Activated CD4-positive, CD25-positive, alpha-beta regulatory T cell treated with anti-CD3 and anti-CD28 coated beads, Interleukin-2, amount 50 U/mL, for 72 hours (primary cell): ENCODE data around the gene ATXN2L.
"Not testable (repeated sequence)": the region's sequence is repeated elsewhere in the genome, so short reads cannot be mapped to it uniquely, and the experiment has no call there.

Experiments
- DNase-seq: peaks from one replicate; pipeline ENCODE4 v3.0.0; 2021

The ATXN2L gene

DNA sequence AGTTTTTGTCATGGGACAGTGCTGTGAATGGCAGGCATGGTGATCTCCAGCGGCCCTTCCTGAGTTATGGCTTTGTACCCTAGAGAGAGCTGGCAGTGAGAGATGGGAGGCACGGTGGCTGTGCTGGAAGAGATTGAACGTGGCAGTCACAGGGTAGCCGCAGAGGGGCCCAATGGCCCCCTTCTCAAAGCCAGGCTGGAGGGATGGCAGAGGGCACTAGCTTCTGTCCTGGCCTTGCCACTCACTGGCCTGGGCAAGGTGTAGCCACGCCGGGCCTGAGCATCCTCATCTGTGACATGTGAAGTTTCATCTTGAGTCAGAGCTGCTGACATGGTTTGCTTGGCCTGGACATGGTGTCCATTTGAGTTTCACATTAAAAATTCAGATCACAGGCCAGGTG is 51.6 kb downstream of the ATXN2L start:
- DNase-seq, result no peak

DNA sequence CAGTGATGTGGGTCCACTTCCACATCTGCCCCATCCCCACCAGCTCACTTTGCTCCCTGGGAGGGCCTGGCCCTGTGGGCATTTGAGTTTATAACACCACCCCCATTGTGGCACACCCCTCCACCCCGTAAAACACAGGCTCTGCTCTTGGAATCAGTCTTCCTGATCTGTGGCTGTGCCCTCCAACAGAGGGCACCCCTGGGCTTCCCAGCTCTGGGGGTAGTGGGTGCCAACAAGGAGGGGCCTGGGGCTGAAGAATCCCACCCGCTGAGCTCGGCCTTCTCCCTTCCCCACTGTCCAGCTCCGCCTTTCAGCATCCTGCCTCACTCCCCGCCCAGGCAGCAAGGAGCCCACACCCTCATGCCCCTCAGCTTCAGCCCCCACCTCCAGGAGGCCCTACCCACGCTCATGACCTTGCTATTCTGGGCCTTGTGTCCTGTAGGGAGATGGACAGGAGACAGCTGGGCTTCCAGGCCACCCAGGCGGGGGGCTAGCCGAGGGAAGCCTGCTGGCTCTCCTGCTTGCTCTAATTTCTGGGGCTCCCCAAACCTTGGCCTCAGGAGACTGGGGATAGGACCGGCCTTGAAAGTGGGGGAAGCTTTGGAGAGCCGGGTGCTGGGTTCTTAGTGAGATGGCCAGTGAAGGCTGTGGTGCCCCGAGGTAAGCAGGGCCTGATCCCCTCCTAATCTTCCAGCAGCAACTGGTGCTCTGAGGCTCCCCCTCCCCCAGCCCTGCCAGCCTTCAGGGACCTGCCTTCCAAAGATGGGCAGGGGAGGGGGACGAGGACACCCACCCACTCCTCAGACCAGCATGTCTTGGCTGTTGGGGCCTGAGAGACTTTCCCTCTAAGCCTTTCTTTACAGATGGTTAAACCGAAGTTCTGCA is 52.6 kb downstream of the ATXN2L start:
- no peak for DNase-seq

DNA sequence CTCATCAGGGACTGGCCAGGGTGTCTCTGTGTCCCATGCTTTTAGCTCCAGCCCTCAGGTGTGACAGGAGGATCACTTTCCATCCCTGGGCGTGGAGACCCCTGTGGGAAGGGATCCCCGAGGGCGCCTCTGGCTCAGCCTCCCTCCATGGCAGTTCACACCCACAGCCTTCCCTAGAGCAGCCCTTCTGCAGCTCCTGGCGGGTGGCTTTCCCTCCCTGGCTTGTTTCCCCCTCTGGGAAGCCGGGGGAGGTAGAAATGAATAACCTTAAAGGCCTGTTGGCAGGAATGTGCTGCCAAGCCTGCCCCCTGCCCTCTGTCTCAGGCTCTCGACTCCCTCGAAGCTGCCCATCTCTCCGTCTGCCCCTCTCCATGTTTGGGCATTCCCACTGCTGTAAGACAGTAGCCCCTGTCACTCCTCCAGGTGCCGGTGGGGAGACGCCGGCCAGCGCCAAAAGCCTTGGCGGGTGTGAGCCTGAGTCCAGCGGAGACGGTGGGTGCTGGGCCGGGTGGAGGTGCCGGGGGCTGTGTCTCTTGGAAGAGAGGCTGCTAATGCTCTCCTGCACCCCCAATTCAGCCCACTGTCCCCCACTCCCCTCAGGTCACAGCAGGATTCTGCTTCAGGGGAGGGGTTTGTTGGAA is 53.3 kb downstream of the ATXN2L start:
- DNase-seq, result no peak

DNA sequence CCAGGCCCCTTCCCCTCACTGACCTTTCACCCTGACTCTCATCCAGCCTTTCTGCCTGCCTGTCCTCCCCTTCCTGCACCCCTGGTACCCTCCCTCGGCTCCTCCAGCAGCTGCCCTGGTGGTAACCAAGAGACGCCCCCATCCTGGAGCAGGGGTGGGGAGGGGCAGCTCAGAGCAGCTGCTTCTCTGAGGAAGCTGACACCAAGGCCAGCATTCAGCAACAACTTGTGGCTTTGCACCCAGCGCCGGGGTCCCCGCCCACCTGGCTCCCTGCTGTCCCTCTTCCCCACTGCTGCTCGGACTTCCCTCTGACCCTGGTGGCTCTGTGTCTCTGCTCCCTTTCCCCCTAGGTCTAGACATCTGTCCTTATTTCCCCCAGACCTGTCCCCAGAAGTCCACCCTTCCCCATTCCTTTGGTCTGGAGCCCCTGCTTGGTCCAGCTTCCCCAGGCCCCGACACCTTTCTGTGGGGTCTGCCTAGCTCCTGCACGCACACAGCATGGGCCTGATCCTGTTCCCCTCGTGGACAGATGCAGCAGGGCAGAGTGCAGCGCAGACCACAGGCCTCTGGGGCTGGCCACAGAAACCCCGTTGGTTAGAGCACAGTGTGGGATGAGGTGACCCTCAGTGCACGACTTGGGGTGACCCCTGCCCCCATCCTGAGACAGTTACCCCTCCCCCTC is 54.3 kb downstream of the ATXN2L start:
- DNase-seq, result no peak

DNA sequence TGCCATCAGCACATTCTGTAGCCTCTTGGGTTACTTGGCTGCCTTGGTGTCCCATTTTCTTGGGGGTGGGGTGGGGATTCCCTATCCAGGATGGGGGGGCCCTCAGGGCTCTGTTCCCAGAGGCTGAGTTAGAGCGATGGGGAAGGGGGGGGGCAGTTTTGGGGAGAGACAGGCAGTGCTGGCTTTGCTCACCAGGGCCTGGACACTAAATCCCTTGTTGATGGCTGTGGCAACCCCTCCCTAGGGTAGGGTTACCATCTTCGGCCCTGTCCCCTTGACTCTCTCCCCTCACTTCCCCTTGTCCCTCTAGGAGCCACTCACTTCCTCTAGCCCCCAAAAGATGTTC is 54.8 kb downstream of the ATXN2L start:
- DNase-seq, result no peak

DNA sequence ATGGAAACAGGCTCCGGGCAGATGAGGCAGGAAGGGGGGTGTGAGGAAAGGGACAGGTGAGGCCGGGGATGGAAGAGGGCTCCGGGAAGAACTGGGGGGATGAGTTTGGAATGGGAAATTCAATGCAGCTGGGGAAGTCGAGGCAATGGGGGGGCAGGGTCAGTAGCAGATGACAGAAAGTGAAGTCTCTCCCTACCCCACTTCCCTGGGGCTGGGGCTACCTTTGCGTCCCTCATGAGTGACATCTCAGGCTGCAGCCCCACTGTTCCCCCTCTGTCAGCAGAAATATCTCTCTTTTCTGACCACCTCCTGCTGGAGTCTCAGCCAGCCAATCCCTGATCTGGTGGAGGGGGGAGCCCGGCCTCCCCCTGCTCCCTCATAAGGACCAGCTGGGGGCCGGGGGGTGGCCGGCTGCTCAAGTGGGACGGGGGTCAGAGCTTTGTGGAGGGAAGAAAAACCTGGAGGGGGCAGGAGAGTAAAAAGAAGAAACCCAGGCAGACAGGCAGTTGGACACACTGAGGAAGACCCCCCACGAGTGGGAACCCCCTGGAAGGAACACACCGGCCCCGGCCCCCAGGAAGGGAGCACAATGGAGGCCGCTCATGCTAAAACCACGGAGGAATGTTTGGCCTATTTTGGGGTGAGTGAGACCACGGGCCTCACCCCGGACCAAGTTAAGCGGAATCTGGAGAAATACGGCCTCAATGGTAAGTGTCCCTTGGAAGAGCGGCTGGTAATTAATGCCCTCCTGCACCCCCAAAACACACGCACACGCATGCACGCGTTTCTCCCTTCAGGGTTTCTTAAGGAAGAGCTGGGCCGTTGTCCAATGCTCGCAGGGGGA is 55.5 kb downstream of the ATXN2L start, which contains the start of gene ATP2A1:
TSS of gene ATP2A1 (plus strand) at position 406 of the 844 bp plus-strand sequence. CDS start at position 590, 184 bp downstream.
- no peak for DNase-seq

DNA sequence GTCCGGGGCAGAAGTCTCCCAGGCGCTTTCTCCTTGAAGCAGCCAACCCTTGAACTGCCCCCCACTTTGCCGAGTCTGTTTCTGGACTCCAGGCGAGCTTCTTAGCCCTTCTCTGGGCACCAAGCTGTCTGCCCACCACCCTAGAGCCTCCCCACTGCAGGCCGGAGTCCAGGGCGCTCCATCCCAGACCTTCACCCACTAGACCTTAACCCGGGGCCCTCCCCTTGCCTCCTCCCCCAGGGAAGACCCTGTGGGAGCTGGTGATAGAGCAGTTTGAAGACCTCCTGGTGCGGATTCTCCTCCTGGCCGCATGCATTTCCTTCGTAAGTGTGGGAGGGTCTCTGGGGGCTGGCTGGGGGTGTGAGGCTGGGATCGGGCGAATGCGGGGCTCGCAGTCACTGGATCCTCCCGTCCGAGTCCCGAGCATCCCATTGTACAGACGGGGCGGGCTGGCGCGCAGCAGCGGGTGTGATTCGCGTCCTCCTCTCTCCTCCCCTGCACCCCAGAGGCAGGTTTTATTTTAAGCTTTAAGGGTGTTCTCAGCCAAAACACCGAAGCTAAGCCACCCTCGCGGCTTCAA is 56.6 kb downstream of the ATXN2L start:
- no peak for DNase-seq

DNA sequence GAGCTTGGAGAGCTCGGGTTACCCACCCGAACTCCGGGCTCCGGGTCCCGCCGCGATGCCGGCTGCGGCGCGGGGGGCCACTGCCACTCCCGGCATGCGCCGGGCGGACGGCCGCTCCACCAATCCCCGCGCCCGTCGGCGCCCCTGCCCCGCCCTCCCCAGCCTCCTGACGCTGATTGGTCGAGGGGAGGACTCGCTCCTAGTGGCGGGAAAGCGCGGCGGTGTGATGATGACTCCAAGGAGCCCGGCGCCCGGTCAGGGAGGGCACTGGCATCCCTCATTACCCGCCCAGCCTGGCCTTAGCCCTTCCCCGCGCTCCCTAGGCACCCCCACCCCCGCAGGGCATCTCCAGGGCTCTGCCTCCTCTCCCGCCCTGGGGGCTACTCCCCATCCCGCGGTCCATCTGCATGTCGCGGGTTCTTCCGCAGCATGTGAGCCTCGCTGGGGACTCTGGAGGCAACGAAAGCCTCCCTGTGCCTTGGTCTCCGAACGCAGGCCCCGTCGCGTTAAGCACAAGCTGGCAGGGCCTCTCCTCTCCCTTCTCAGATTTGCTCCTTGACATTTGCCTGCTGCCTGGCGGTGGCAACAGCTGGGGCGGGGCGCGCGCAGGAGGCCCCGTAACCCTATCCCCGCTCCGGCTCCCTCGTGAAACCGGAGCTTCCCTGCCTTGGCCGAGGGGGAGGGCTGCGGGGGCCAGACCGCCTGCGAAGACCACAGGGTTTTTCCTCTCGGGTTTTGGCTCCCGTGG is 57.2 kb downstream of the ATXN2L start:
- DNase-seq, result peak; percentile 79

DNA sequence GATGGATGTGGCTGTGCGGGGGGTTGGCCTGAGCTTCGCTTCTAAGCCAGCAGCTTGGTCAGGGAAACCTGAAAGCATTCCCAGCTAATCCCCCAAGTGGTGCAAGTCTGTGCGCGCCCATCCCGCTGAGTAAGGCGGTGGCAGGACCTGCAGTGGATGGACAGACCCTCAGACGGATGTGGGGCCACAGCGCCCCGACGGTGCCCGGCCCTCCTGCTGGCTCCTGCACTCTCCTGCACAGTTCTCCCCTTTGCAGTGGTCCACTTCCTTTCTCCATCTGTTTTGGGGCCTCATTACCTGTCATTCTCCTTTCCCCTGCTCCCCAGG is 57.8 kb downstream of the ATXN2L start:
- no peak for DNase-seq

DNA sequence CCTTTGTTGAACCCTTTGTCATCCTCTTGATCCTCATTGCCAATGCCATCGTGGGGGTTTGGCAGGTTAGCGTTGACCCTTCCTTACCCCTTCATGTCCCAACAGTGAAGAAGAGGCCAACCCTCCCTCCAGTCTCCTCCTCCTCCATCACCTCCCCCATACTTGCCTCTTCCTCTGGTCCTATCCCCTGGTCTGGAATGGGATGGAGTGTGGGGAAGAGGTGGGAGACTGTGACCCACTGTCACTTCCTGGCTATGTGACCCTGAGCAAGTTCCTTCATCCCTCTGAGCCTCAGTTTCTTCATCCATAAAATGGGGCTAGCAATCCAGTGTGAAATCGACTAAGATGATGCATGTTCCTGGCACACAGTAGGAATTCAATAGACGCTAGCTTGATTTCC is 58.2 kb downstream of the ATXN2L start:
- no peak for DNase-seq

DNA sequence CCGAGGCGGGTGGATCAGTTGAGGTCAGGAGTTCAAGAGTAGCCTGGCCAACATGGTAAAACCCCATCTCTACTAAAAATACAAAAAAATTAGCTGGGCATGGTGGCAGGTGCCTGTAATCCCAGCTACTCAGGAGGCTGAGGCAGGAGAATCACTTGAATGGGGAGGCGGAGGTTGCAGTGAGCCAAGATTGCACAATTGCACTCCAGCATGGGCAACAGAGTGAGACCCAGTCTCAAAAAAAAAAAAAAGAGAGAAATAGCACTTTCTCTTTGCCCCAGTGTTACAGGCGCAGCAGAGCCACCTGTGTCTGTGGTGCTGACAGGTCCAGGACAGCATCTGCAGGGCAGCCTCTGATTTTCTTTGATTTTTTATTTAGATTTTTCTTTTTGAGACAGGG is 58.8 kb downstream of the ATXN2L start:
- DNase-seq, result not testable (repeated sequence)

DNA sequence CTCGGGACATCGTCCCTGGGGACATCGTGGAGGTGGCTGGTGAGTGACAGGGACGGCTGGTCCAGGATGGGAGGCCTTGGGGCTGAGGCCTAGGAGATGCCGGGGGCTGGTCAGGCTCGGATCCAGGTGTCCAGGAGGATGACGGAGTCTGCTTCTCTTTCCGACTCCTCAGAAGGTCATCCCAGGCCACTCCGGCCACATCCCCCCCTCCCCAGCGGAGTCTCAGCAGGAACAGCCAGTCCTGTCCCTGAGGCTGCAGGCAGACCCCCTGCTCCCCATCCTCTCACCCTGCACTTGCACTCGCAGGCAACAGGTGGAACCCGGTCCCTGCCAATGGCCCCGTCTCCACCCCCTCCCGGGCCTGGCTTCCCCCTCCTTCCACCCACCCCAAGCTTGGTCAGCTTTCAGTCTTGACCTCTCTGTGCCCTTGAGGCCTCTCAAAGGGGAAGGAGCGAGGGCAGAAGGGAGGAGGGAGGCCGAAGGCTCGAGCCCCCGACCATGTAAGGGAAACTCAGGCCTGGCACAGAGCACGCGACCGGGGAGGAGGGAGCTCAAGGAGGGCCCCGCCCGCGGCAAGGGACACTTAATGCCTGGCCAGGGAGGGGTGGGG is 59.9 kb downstream of the ATXN2L start:
- no peak for DNase-seq

DNA sequence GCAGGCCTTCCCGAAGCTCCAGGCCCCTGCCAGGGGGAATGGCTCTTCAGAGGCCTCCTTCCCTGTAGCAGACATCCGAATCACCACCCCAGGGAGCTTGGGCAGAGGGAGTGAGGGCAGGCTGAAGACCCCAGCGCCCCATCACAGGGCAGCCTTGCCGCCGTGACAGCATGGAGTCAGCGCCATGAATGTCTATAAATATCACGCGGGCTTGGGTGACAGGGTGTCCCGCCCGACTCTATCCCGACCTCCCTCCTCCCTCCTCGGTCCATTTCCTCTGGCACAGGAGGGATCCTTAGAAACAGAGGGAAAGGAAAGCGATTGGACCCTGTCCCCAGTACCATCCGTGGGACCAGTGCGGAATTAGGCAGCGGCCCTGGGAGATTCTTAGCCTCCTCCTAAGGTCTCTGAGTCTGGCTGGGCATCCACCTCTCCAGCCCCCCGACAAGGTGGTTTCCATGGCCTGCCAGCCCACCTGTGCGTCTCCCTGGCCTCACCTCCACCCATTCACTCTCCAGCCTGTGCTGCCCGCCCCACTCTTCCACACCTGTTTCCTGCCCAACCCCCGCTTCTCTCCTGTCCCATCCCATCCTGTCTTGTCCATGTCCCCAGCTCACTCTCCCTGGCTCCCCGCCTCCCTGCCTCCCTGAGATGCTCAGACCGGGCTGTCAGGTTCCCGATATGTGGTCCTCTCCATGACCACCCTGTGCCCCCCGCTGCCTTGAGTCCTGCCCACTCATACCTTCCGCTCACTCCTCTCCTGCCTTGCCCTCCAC is 60.6 kb downstream of the ATXN2L start:
- DNase-seq, result no peak

DNA sequence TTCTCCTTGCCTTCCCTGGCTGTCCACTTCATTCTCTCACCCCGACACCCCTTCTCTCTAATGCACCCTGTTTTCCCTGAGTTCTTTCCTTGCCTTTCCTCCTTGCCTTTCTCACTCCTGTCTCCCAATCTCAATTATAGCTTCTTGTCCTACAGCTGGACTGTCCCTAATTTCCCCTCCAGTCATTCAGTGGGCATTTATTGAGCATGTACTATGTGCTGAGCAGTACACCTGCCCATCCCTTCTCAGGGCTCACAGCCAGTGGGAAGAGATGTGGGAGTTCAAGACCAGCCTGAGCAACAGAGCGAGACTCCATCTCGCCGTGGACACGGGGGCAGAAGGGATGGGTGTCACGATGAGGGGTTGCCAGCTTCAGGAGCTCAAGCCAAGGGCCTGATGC is 61.2 kb downstream of the ATXN2L start:
- DNase-seq, result no peak
